Calu3 (cell line): ENCODE measurements around the gene NAV2. TPM values are rescaled to one million over a fixed set of nuclear protein-coding genes. Genes with fewer than 3 reads are reported as not detected.
A peak's percentile ranks its signal among the peaks of the same experiment; 100 is the strongest.

ENCODE experiments used
- BruUV-seq: library from RNA; stranded (reverse); fragments of 400-500 nt; replicated peaks from 2 replicates; lab custom pipeline; 2021; lab: Mats Ljungman, UMichigan
- CTCF ChIA-PET: fragments of 300-600 bp; sonication (Branson Sonifier 250); formaldehyde crosslinking; loops from one replicate; lab custom pipeline; 2022; ENCODE audit warnings: antibody characterized with exemption; lab: Charles Lee
- DNase-seq: peaks from one replicate; pipeline ENCODE4 v3.0.0; 2022
- H3K27ac Mint-ChIP-seq: one replicate; pipeline ENCODE4 v1.8.0; 2022; ENCODE audit warnings: mixed read lengths; ENCODE audit not compliant: unreplicated experiment
- H3K27me3 Mint-ChIP-seq: one replicate; pipeline ENCODE4 v1.8.0; 2022; ENCODE audit warnings: mixed read lengths; ENCODE audit not compliant: unreplicated experiment
- H3K36me3 Mint-ChIP-seq: one replicate; pipeline ENCODE4 v1.8.0; 2022; ENCODE audit warnings: mild to moderate bottlenecking, moderate library complexity, mixed read lengths; ENCODE audit not compliant: insufficient read depth, unreplicated experiment
- H3K4me1 Mint-ChIP-seq: one replicate; pipeline ENCODE4 v1.8.0; 2022; ENCODE audit warnings: mild to moderate bottlenecking, low read depth, mixed read lengths; ENCODE audit not compliant: unreplicated experiment
- H3K4me3 Mint-ChIP-seq: one replicate; pipeline ENCODE4 v1.8.0; 2022; ENCODE audit warnings: mild to moderate bottlenecking, low read depth, moderate library complexity, mixed read lengths; ENCODE audit not compliant: unreplicated experiment
- H3K9me3 Mint-ChIP-seq: one replicate; pipeline ENCODE4 v1.8.0; 2022; ENCODE audit warnings: low read depth, mixed read lengths; ENCODE audit not compliant: unreplicated experiment
- CTCF ChIP-seq: fragments of 200-600 bp; IDR thresholded peaks from one replicate; pipeline ENCODE4 v1.8.0; 2022; ENCODE audit warnings: antibody characterized with exemption; ENCODE audit not compliant: unreplicated experiment
- intact Hi-C: fragments of 100-400 bp; cut with micrococcal nuclease; formaldehyde crosslinking; loops from one replicate; pipeline ENCODE4 v1.10.0; 2022; ENCODE audit not compliant: unreplicated experiment
- total RNA-seq: library from RNA; stranded (reverse); gene quantifications from 2 replicates; pipeline ENCODE4 v1.2.3, GENCODE V29; 2022

NAV2 gene
- total RNA-seq, 1 experiment from 2014 or later = 21.4 TPM

GRCh38 chr11:19724765-19725164, 12.1 kb downstream of the NAV2 start:
- no peak overlapping the region for H3K27ac Mint-ChIP-seq
- H3K4me3 Mint-ChIP-seq = no peak overlapping the region
- CTCF ChIA-PET = interaction anchor here (2.1 kb wide), 1 partner anchor 18 kb away, joined by 7 read pairs; no protein-coding TSS in a partner anchor
- BruUV-seq = no TSS peak
- H3K36me3 Mint-ChIP-seq = peaks cover 6% of the 10 kb centered on the region
- no peaks in the 10 kb centered on the region for H3K27me3 Mint-ChIP-seq
- DNase-seq = no peak
- H3K4me1 Mint-ChIP-seq = peaks cover 40% of the 10 kb centered on the region
- H3K9me3 Mint-ChIP-seq = no peaks in the 10 kb centered on the region
- intact Hi-C loops = no loop called here
- no peak for TF ChIP-seq CTCF

DNA sequence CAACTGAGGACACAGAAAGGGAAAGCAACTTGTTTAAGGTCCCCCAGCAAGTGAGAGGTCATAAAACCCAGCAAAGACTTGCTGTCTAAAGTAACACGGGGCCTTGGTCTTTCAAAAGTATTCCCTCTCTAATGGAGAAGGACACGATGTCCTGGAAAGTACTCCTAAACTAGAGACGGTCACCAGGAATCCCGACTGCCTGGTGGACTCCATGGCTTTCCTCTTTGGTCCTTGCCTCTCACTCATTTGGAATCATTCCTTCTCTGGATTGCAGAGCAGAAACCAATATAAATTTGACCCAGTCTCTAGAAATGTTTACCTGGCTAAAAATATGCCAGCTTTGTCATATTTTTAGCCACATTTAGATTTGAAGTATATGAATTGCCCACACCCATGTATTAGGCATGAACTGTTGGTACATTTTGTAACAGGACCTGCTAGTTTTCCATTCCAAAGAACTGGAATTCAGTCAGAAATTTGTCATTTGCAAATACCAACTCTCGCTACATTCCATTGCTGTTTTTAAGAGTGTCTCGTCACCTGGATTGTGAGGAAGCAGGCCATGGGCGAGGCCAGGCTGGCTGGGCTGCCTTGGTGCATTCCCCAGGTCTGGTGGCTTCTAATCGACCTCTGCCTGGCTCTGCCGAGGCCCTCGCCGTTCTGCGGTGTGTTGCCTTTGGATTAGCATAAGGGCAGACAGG, 12.9 kb downstream of the NAV2 start:
- intact Hi-C loops = no loop called here
- no peaks in the 10 kb centered on the region for H3K27me3 Mint-ChIP-seq
- H3K4me3 Mint-ChIP-seq = no peak overlapping the region
- peak overlapping the region; percentile 13 for H3K27ac Mint-ChIP-seq
- DNase-seq = peak; percentile 70
- BruUV-seq = no TSS peak
- TF ChIP-seq CTCF = no peak
- H3K9me3 Mint-ChIP-seq = no peaks in the 10 kb centered on the region
- H3K36me3 Mint-ChIP-seq = peaks cover 6% of the 10 kb centered on the region
- CTCF ChIA-PET = no interaction called here
- H3K4me1 Mint-ChIP-seq = peaks cover 40% of the 10 kb centered on the region

DNA sequence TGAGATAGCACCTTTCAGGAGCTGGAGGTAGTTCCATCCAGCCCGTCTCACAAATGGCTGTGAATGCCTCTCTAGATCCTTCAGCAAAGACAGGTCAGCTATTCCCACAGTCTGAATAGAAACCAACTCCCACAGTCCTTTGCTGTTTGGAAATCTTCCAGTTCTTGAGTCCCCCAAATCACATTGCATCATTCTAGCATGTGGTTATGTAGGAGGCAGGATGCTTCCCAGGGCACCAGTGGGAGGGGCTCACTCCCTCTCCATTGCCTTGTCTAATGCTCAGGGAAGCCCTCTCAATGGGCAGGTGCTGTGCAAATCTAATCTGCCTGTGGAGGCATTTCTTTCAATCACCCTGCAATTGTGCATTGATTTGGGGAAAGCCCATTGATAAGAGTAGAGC, 14.6 kb downstream of the NAV2 start:
- no peak for TF ChIP-seq CTCF
- BruUV-seq = no TSS peak
- peaks cover 6% of the 10 kb centered on the region for H3K36me3 Mint-ChIP-seq
- H3K27ac Mint-ChIP-seq = no peak overlapping the region
- intact Hi-C loops = no loop called here
- no peak overlapping the region for H3K4me3 Mint-ChIP-seq
- H3K9me3 Mint-ChIP-seq = no peaks in the 10 kb centered on the region
- CTCF ChIA-PET = no interaction called here
- no peaks in the 10 kb centered on the region for H3K27me3 Mint-ChIP-seq
- no peak for DNase-seq
- H3K4me1 Mint-ChIP-seq = peaks cover 38% of the 10 kb centered on the region

GRCh38 chr11:19728436-19728835, 15.8 kb downstream of the NAV2 start:
- no peak overlapping the region for H3K4me3 Mint-ChIP-seq
- TF ChIP-seq CTCF = no peak
- no peak for DNase-seq
- H3K27me3 Mint-ChIP-seq = no peaks in the 10 kb centered on the region
- H3K27ac Mint-ChIP-seq = no peak overlapping the region
- H3K9me3 Mint-ChIP-seq = no peaks in the 10 kb centered on the region
- BruUV-seq = no TSS peak
- intact Hi-C loops = no loop called here
- peaks cover 6% of the 10 kb centered on the region for H3K36me3 Mint-ChIP-seq
- CTCF ChIA-PET = interaction anchor here (0.5 kb wide), 1 partner anchor 48 kb away, joined by 4 read pairs; no protein-coding TSS in a partner anchor
- peaks cover 26% of the 10 kb centered on the region for H3K4me1 Mint-ChIP-seq
